Stimulated activated naive CD8-positive, alpha-beta T cell treated with anti-CD3 and anti-CD28 coated beads, Interleukin-15, amount 100 ng/mL, for 72 hours (primary cell): ENCODE data around the gene DNAJC28.
"Not testable (repeated sequence)": the region's sequence is repeated elsewhere in the genome, so short reads cannot be mapped to it uniquely, and the experiment has no call there.

Experiments used
- ATAC-seq: fragments of 150-1000 bp; cut with Tn5 transposase; 2 replicates; pipeline ENCODE4 v1.10.0; 2021; ENCODE audit warnings: mild to moderate bottlenecking, moderate library complexity
- DNase-seq, 2 donors: peaks; one replicate each; pipeline ENCODE4 v3.0.0; 2021 to 2022
- H3K27ac Mint-ChIP-seq, 2 donors: one replicate each; pipeline ENCODE4 v1.8.0; 2022; ENCODE audit warnings: mild to moderate bottlenecking in 2 of 2, mixed read lengths in 2 of 2, moderate library complexity in 2 of 2
- H3K27me3 Mint-ChIP-seq: one replicate; pipeline ENCODE4 v1.8.0; 2022; ENCODE audit warnings: mixed read lengths
- H3K4me1 Mint-ChIP-seq: one replicate; pipeline ENCODE4 v1.8.0; 2022; ENCODE audit warnings: mild to moderate bottlenecking, mixed read lengths
- H3K4me3 Mint-ChIP-seq, 2 donors: one replicate each; pipeline ENCODE4 v1.8.0; 2022; ENCODE audit warnings: mild to moderate bottlenecking in 2 of 2, mixed read lengths in 2 of 2, moderate library complexity in 1 of 2
- H3K9me3 Mint-ChIP-seq, 2 donors: one replicate each; pipeline ENCODE4 v1.8.0; 2022; ENCODE audit warnings: mixed read lengths in 2 of 2

DNAJC28 gene

GRCh38 chr21:33491373-33492102 is at the start of gene DNAJC28:
Gene DNAJC28, minus strand, starts transcription at chr21:33491716. Its CDS starts 2,323 bp downstream, at chr21:33489393.
- Mint-ChIP-seq H3K27me3 (no peaks in the 10 kb centered on the region), H3K9me3 (no peaks in the 10 kb centered on the region), H3K4me1 (peaks cover 16% of the 10 kb centered on the region), H3K4me3 (peak within 1 kb of the TSS; percentile 84 to 94), H3K27ac (peak within 1 kb of the TSS; percentile 95 to 98)
- DNase-seq (peak; percentile 95), ATAC-seq (peak; percentile 98)

GRCh38 chr21:33541105-33541711 is 49.7 kb upstream of the DNAJC28 start:
- peaks cover 35% of the 10 kb centered on the region for H3K4me1 Mint-ChIP-seq

DNA sequence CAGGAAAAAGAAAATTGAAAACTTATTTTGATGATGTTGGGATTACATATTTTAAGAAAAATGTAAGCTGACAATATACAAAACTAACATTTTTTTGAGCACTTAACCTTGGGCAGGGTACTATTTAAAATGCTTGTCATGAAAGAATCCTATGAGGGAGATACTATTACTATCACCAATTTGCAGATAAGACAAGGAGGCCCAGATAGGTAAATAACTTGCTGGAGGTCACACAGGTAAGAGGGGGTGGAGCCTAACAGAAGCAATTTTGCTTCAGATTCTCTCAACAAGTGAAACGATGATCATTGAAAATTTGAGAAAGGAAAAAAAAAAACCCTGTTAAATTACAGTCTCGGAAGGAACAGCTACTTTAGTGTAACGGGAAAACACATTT is 49.2 kb upstream of the DNAJC28 start:
- Mint-ChIP-seq H3K27ac (peak overlapping the region; percentile 3 to 100), H3K9me3 (peaks cover 0 to 5% of the 10 kb centered on the region in 2 donors), H3K27me3 (no peaks in the 10 kb centered on the region), H3K4me3 (peak overlapping the region; percentile 95 to 96), H3K4me1 (peaks cover 30% of the 10 kb centered on the region)
- DNase-seq (no peak), ATAC-seq (no peak)

More at GRCh38 chr21:33541105-33541711, 49.7 kb upstream of the DNAJC28 start:
- H3K27ac Mint-ChIP-seq: peak overlapping the region; percentile 100
- H3K9me3 Mint-ChIP-seq: peaks cover 0 to 5% of the 10 kb centered on the region in 2 donors
- no peaks in the 10 kb centered on the region for H3K27me3 Mint-ChIP-seq
- peak overlapping the region; percentile 95 to 96 for H3K4me3 Mint-ChIP-seq
- ATAC-seq (no peak), DNase-seq (peak in 1 of 2 donors; percentile 33)

- ATAC-seq (no peak), DNase-seq (no peak)
- peaks cover 0 to 5% of the 10 kb centered on the region in 2 donors for H3K9me3 Mint-ChIP-seq
- H3K4me3 Mint-ChIP-seq: peak overlapping the region; percentile 18 to 96
- H3K4me1 Mint-ChIP-seq: peaks cover 27% of the 10 kb centered on the region
- no peaks in the 10 kb centered on the region for H3K27me3 Mint-ChIP-seq
- no peak overlapping the region for H3K27ac Mint-ChIP-seq
Observed at GRCh38 chr21:33539616-33540015, 48.1 kb upstream of the DNAJC28 start.

GRCh38 chr21:33537212-33537611 is 45.7 kb upstream of the DNAJC28 start:
- DNase-seq (no peak), ATAC-seq (no peak)
- no peaks in the 10 kb centered on the region for H3K27me3 Mint-ChIP-seq
- peaks cover 20% of the 10 kb centered on the region for H3K4me1 Mint-ChIP-seq
- H3K27ac Mint-ChIP-seq: peak overlapping the region in 1 of 2 donors; percentile 78
- H3K9me3 Mint-ChIP-seq: peaks cover 0 to 5% of the 10 kb centered on the region in 2 donors
- no peak overlapping the region for H3K4me3 Mint-ChIP-seq

- H3K27ac Mint-ChIP-seq: no peak overlapping the region
- DNase-seq (no peak), ATAC-seq (no peak)
- no peak overlapping the region for H3K4me3 Mint-ChIP-seq
- no peaks in the 10 kb centered on the region for H3K9me3 Mint-ChIP-seq
- H3K4me1 Mint-ChIP-seq: no peaks in the 10 kb centered on the region
- no peaks in the 10 kb centered on the region for H3K27me3 Mint-ChIP-seq
Observed at GRCh38 chr21:33531007-33531406, 39.5 kb upstream of the DNAJC28 start.

GRCh38 chr21:33522953-33523349 is 31.4 kb upstream of the DNAJC28 start:
- H3K27me3 Mint-ChIP-seq: no peaks in the 10 kb centered on the region
- H3K27ac Mint-ChIP-seq: no peak overlapping the region
- no peak for DNase-seq
- H3K9me3 Mint-ChIP-seq: no peaks in the 10 kb centered on the region
- H3K4me1 Mint-ChIP-seq: no peaks in the 10 kb centered on the region
- H3K4me3 Mint-ChIP-seq: no peak overlapping the region
- no peak for ATAC-seq

DNA sequence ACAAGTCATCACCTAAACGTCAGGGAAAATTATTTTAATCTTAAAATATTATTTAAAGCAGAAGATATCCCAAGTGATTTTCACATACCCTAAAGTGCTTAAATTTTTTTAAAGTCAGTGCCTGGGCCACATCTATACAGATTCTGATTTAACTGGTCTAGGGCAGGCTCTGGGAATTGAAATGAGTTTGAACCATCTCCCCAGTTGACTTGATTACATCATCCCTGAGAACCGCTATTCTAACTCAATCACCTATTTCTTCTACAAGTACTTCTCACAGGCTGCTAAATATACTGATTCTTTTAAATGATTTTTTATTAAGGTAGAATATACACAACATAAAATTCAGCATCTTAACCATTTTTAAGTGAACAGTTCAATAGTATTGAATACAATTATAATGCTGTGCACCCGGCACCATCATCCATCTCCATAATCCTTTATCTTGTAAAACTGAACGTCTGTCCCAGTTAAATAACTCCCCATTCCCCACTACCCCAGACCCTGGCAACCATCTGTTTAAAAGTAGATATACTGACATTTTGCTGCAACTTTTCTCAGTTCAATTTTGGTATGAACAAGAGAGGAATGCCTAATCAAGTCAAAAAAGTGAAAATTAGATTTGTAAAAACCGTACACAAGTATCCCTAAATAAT is 30.9 kb upstream of the DNAJC28 start:
- ATAC-seq: no peak
- no peak for DNase-seq
- H3K4me1 Mint-ChIP-seq: no peaks in the 10 kb centered on the region
- H3K27ac Mint-ChIP-seq: peak overlapping the region in 1 of 2 donors; percentile 73
- H3K27me3 Mint-ChIP-seq: no peaks in the 10 kb centered on the region
- no peak overlapping the region for H3K4me3 Mint-ChIP-seq
- H3K9me3 Mint-ChIP-seq: no peaks in the 10 kb centered on the region

- no peak overlapping the region for H3K4me3 Mint-ChIP-seq
- no peaks in the 10 kb centered on the region for H3K9me3 Mint-ChIP-seq
- ATAC-seq (no peak), DNase-seq (no peak)
- peak overlapping the region in 1 of 2 donors; percentile 69 for H3K27ac Mint-ChIP-seq
- H3K27me3 Mint-ChIP-seq: no peaks in the 10 kb centered on the region
- peaks cover 13% of the 10 kb centered on the region for H3K4me1 Mint-ChIP-seq
Observed at GRCh38 chr21:33518899-33519298, 27.4 kb upstream of the DNAJC28 start.

DNA sequence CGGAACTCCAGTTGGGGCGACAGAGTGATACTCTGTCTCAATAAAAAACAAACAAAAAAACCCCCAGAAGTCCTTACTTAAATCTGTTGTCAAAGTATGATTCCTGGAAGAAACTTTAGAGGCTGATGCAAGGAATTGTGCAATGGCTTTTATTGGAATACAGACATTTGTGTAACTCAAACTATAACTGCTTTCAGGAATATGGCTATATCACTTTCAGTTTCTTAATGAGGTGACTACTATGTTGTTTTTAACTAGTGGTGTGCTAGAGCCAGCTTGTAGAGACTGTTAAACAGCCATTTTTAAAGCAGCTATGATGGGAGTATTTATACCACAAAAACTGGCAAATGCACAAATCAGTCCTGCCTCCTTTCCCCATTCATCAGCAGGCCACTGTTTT is 22.7 kb upstream of the DNAJC28 start:
- no peaks in the 10 kb centered on the region for H3K9me3 Mint-ChIP-seq
- DNase-seq (no peak), ATAC-seq (no peak)
- peak overlapping the region in 1 of 2 donors; percentile 90 for H3K27ac Mint-ChIP-seq
- H3K4me3 Mint-ChIP-seq: no peak overlapping the region
- no peaks in the 10 kb centered on the region for H3K27me3 Mint-ChIP-seq
- peaks cover 13% of the 10 kb centered on the region for H3K4me1 Mint-ChIP-seq

- DNase-seq (no peak), ATAC-seq (no peak)
- no peaks in the 10 kb centered on the region for H3K9me3 Mint-ChIP-seq
- H3K27ac Mint-ChIP-seq: no peak overlapping the region
- H3K27me3 Mint-ChIP-seq: no peaks in the 10 kb centered on the region
- H3K4me3 Mint-ChIP-seq: no peak overlapping the region
- H3K4me1 Mint-ChIP-seq: peaks cover 13% of the 10 kb centered on the region
Observed at GRCh38 chr21:33512481-33512880, 21.0 kb upstream of the DNAJC28 start.

GRCh38 chr21:33511639-33512038 is 20.1 kb upstream of the DNAJC28 start:
- Mint-ChIP-seq H3K27ac (no peak overlapping the region), H3K27me3 (no peaks in the 10 kb centered on the region), H3K4me1 (peaks cover 13% of the 10 kb centered on the region), H3K4me3 (no peak overlapping the region), H3K9me3 (no peaks in the 10 kb centered on the region)
- DNase-seq: no peak
- no peak for ATAC-seq

GRCh38 chr21:33510826-33511225 is 19.3 kb upstream of the DNAJC28 start:
- H3K9me3 Mint-ChIP-seq: no peaks in the 10 kb centered on the region
- no peaks in the 10 kb centered on the region for H3K27me3 Mint-ChIP-seq
- H3K4me1 Mint-ChIP-seq: peaks cover 12% of the 10 kb centered on the region
- no peak for DNase-seq
- no peak for ATAC-seq
- no peak overlapping the region for H3K4me3 Mint-ChIP-seq
- no peak overlapping the region for H3K27ac Mint-ChIP-seq

DNA sequence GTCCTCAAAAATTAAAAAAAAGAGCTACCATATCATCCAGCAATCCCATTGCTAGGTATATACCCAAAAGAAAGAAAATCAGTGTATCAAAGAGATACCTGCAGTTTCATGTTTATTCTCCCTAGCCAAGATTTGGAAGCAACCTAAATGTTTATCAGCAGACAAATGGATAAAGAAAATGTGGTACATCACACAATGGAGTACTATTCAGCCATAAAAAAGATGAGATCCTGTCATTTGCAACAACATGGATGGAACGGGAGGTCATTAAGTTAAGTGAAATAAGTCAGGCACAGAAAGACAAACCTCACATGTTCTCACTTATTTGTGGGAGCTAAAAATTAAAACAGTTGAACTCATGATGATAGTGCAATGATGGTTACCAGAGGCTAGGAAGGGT is 15.5 kb upstream of the DNAJC28 start:
- peak overlapping the region; percentile 30 to 57 for H3K27ac Mint-ChIP-seq
- H3K4me1 Mint-ChIP-seq, DNase-seq, H3K27me3 Mint-ChIP-seq, H3K9me3 Mint-ChIP-seq, H3K4me3 Mint-ChIP-seq, ATAC-seq: not testable (repeated sequence)

- no peak for DNase-seq
- Mint-ChIP-seq H3K4me1 (no peaks in the 10 kb centered on the region), H3K4me3 (no peak overlapping the region), H3K27ac (no peak overlapping the region), H3K27me3 (no peaks in the 10 kb centered on the region), H3K9me3 (no peaks in the 10 kb centered on the region)
- ATAC-seq: no peak
Observed at GRCh38 chr21:33505833-33506232, 14.3 kb upstream of the DNAJC28 start.

DNA sequence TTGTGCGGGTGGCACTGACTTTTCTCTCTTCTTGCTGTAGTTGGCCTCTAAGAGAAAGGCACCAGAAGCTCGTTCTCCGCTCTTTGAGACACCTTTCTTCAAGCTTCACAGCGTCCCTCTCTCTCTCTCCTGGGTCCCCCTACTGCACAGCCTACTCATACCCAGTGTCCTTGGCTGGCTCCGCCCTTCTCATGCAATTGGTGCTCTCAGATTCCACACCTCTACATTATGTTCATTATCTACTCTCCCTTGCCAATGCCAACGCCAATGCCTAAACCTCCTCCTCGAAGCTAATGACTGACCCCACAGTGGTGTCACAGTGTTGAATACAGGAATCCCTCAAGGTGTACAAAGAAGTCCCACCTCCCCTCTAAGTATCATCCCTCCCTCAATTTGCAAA is 4.8 kb upstream of the DNAJC28 start:
- peaks cover 8% of the 10 kb centered on the region for H3K4me1 Mint-ChIP-seq
- DNase-seq: no peak
- H3K9me3 Mint-ChIP-seq: no peaks in the 10 kb centered on the region
- no peak overlapping the region for H3K4me3 Mint-ChIP-seq
- no peaks in the 10 kb centered on the region for H3K27me3 Mint-ChIP-seq
- no peak overlapping the region for H3K27ac Mint-ChIP-seq
- no peak for ATAC-seq
